Thyroid gland (tissue), 4 donors: ENCODE measurements around the gene DPP4.

Experiments
- CTCF ChIP-seq, 6 experiments: fragments of 200-600 bp in 3 of 6; fragments of 450-650 bp in 3 of 6; sonication (generic) in 3 of 6; IDR thresholded peaks; one replicate each; pipeline ENCODE4 v1.5.1; 2016 to 2019; ENCODE audit warnings: antibody characterized with exemption in 6 of 6, mild to moderate bottlenecking in 2 of 6, inconsistent platforms in 1 of 6, moderate library complexity in 1 of 6
- POLR2A ChIP-seq, 2 donors: fragments of 450-650 bp; IDR thresholded peaks; one replicate each; pipeline ENCODE4 v1.6.1; 2017; ENCODE audit warnings: antibody characterized with exemption in 2 of 2, mild to moderate bottlenecking in 2 of 2, moderate library complexity in 1 of 2

- no peak for TF ChIP-seq CTCF (IDR thresholded peaks at IDR 0.05)
- TF ChIP-seq POLR2A (IDR thresholded peaks at IDR 0.05), result no peak
Observed at GRCh38 chr2:162061021-162061420, 13.0 kb downstream of the DPP4 start.
